Osteocyte (in vitro differentiated cells): ENCODE measurements around the gene DIPK1C. TPM values are rescaled to one million over a fixed set of nuclear protein-coding genes. Genes with fewer than 3 reads are reported as not detected.

Source experiments
- DNase-seq: peaks from one replicate; pipeline ENCODE4 v3.0.0; 2021; ENCODE audit warnings: mixed read lengths; ENCODE audit not compliant: unreplicated experiment; ENCODE audit errors: extremely low spot score
- H3K27ac Mint-ChIP-seq: one replicate; pipeline ENCODE4 v1.8.0; 2021; ENCODE audit warnings: mild to moderate bottlenecking, mixed read lengths; ENCODE audit not compliant: unreplicated experiment
- H3K27me3 Mint-ChIP-seq: one replicate; pipeline ENCODE4 v1.8.0; 2021; ENCODE audit warnings: mixed read lengths; ENCODE audit not compliant: unreplicated experiment
- H3K36me3 Mint-ChIP-seq: one replicate; pipeline ENCODE4 v1.8.0; 2021; ENCODE audit warnings: mixed read lengths; ENCODE audit not compliant: unreplicated experiment
- H3K4me1 Mint-ChIP-seq: one replicate; pipeline ENCODE4 v1.8.0; 2021; ENCODE audit warnings: mixed read lengths; ENCODE audit not compliant: unreplicated experiment
- H3K4me3 Mint-ChIP-seq: one replicate; pipeline ENCODE4 v1.8.0; 2021; ENCODE audit warnings: mild to moderate bottlenecking, moderate library complexity, mixed read lengths; ENCODE audit not compliant: unreplicated experiment
- H3K9me3 Mint-ChIP-seq: one replicate; pipeline ENCODE4 v1.8.0; 2021; ENCODE audit warnings: mixed read lengths; ENCODE audit not compliant: unreplicated experiment
- total RNA-seq: library from RNA; stranded (reverse); gene quantifications from 2 replicates; pipeline ENCODE4 v1.2.1, GENCODE V29; 2021
- TF ChIP-seq, protein P1 (sequence below): fragments of 200-600 bp; sonication (generic); IDR thresholded peaks from 2 replicates; pipeline ENCODE4 v1.5.0; 2021; ENCODE audit warnings: antibody characterized with exemption, mild to moderate bottlenecking, moderate library complexity

DIPK1C gene
- total RNA-seq, 1 donor from 2014 or later = not detected

DNA sequence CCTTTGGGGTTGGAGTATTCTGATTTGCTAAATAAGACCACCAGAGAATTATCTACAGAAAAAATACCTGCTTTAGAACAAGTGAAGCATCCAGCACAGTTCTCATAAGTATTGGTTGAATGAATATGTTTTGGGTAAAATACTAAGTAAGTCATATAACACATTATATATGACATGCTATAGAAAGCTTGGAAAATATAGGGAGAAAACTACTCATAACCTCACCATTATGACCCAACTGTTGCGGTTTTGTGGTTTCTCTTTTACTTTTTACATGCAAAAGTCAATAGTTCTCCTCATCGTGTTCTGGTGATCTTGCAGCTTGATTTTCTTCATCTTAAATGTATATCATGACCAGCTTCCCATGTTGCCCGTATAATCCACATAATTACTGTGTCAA, 66.2 kb downstream of the DIPK1C start:
- Mint-ChIP-seq H3K9me3 (no peaks in the 10 kb centered on the region), H3K36me3 (no peaks in the 10 kb centered on the region), H3K27ac (no peak overlapping the region), H3K27me3 (no peaks in the 10 kb centered on the region), H3K4me3 (no peak overlapping the region), H3K4me1 (peaks cover 2% of the 10 kb centered on the region)
- DNase-seq = no peak
- TF ChIP-seq, protein P1, sequence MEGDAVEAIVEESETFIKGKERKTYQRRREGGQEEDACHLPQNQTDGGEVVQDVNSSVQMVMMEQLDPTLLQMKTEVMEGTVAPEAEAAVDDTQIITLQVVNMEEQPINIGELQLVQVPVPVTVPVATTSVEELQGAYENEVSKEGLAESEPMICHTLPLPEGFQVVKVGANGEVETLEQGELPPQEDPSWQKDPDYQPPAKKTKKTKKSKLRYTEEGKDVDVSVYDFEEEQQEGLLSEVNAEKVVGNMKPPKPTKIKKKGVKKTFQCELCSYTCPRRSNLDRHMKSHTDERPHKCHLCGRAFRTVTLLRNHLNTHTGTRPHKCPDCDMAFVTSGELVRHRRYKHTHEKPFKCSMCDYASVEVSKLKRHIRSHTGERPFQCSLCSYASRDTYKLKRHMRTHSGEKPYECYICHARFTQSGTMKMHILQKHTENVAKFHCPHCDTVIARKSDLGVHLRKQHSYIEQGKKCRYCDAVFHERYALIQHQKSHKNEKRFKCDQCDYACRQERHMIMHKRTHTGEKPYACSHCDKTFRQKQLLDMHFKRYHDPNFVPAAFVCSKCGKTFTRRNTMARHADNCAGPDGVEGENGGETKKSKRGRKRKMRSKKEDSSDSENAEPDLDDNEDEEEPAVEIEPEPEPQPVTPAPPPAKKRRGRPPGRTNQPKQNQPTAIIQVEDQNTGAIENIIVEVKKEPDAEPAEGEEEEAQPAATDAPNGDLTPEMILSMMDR = no peak

DNA sequence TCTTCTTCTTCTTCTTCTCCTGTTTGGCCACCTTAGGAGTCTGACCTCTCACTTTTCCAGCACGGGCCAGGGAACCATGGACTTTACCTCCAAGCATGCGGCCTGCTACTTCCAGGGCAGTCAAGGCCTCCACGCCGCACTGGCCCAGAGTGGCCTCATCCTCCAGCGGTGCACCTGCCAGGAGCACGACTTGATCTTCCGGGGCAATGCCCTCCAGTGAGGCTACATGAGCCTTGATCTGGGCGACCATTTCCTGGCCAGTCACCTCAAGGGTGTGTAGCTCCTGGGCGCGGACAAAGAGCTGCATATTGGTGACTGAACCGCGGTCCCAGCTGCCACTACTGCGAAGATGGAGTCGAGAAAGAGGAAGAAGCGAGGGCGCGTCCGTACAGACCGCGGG, 67.1 kb downstream of the DIPK1C start:
- no peak overlapping the region for H3K4me3 Mint-ChIP-seq
- H3K27me3 Mint-ChIP-seq = no peaks in the 10 kb centered on the region
- DNase-seq = no peak
- H3K27ac Mint-ChIP-seq = no peak overlapping the region
- H3K36me3 Mint-ChIP-seq = no peaks in the 10 kb centered on the region
- H3K9me3 Mint-ChIP-seq = no peaks in the 10 kb centered on the region
- H3K4me1 Mint-ChIP-seq = no peaks in the 10 kb centered on the region
- TF ChIP-seq, protein P1 = no peak

DNA sequence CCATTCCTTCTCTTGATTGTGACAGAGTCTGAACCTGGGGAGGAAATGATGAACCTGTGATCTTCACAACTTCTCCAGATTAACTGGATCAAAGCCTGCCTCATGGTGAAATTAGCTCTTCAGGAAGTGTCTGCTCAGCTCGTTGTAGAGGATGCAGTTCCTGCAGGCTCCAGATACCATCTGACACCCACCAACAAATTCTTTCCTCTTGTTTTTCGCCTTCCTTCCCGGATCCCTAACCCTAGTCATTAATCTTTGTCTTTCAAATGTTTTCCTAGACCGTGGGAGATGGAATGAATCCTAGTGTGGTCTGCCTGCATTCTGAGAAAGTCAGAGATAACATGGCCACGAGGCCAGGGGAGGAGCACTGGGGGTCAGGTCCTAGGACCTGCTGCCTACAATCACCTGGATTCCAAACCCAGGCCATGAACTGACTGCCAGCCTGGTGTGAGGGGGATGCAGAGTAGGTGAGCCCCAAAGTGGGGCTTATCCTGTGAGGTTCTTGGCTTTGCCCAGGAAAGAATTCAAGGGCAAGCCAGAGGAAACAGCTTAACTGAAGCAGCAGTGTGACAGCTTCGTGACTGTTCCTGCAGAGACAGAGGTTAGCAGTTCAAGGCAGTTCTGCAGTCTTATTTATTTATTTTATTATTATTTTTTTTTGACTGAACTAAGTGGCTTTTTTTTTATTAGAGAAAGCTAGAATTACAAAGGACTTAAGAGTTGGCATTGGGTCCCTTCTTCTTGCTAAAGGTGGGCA, 67.8 kb downstream of the DIPK1C start:
- no peak overlapping the region for H3K27ac Mint-ChIP-seq
- H3K9me3 Mint-ChIP-seq = no peaks in the 10 kb centered on the region
- no peaks in the 10 kb centered on the region for H3K36me3 Mint-ChIP-seq
- DNase-seq = no peak
- H3K4me1 Mint-ChIP-seq = no peaks in the 10 kb centered on the region
- H3K27me3 Mint-ChIP-seq = no peaks in the 10 kb centered on the region
- no peak overlapping the region for H3K4me3 Mint-ChIP-seq
- TF ChIP-seq, protein P1 = no peak

DNA sequence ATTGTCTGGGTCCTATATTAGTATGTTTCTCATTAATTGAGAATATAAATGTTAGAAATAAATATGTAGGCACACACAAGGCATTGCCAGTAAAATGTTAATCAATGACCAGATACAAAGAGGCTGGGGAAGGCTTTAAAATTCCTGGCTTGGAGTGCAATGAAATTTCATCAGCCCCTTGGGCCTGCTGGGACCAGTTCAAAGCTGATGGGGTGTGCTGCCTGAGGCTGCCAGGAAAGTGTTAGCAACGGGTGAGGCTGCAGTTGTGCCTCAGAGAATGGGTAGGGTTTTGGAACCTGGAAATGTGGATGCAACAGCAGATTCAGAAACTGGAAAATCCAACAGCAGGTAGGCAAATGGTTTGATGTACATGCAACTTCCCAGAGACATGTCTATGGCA, 68.9 kb downstream of the DIPK1C start:
- Mint-ChIP-seq H3K27ac (no peak overlapping the region), H3K36me3 (no peaks in the 10 kb centered on the region), H3K4me1 (no peaks in the 10 kb centered on the region), H3K4me3 (no peak overlapping the region), H3K27me3 (no peaks in the 10 kb centered on the region), H3K9me3 (no peaks in the 10 kb centered on the region)
- DNase-seq = no peak
- TF ChIP-seq, protein P1 = no peak

DNA sequence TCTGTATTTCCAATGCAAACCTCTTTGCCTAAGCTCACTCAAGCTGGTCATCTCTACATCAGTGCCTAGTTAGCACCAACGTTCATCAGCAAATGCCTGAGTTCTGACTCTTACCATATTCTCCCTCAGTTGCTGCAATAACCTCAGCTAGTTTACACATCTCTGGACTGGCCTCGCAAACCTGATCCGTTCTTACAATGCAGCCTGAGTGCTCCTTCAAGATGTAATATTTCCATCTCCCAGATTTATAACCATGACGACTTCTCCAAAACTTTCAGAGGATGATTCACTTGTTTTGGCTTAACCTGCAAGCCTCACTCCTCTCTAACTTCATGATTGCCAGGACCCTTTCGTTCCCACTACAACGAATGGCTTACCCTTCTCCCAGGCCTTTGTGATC, 69.7 kb downstream of the DIPK1C start:
- Mint-ChIP-seq H3K4me3 (no peak overlapping the region), H3K9me3 (no peaks in the 10 kb centered on the region), H3K4me1 (no peaks in the 10 kb centered on the region), H3K36me3 (no peaks in the 10 kb centered on the region), H3K27me3 (no peaks in the 10 kb centered on the region), H3K27ac (no peak overlapping the region)
- DNase-seq = no peak
- TF ChIP-seq, protein P1 = no peak

Other genes starting within 250 kb of the DIPK1C start
- 28.2 and 33.2 TPM in 2 replicates for gene CYB5A, start 165.3 kb downstream of the DIPK1C start, total RNA-seq
- not detected in 2 replicates for gene C18orf63, start 141.5 kb downstream of the DIPK1C start, total RNA-seq
- 75.2 and 78.8 TPM in 2 replicates for gene CNDP2, start 39.1 kb upstream of the DIPK1C start, total RNA-seq
- gene CNDP1, start 77.2 kb upstream of the DIPK1C start, total RNA-seq = not detected in 2 replicates
- gene ZNF407, start 140.6 kb upstream of the DIPK1C start, total RNA-seq = 13.6 and 14.2 TPM in 2 replicates